ENCODE measurements around the gene SLC23A2. TPM values are rescaled to one million over a fixed set of nuclear protein-coding genes. Genes with fewer than 3 reads are reported as not detected.
A peak's percentile ranks its signal among the peaks of the same experiment; 100 is the strongest.

Gene SLC23A2
- polyA plus RNA-seq, 1 of the 3 experiments (the other 2 are of a cell fraction), result 14.0 TPM

GRCh38 chr20:4950437-4950836 is 50.9 kb downstream of the SLC23A2 start:
- H3K9ac ChIP-seq, result no peak overlapping the region
- H3K9me3 ChIP-seq, result no peaks in the 10 kb centered on the region

More at GRCh38 chr20:4950437-4950836, 50.9 kb downstream of the SLC23A2 start:
- CTCF ChIA-PET, result interaction anchor here (0.7 to 2.7 kb wide), 21 partner anchors 10 to 232 kb away, joined by 3 to 12 read pairs (median 3); no protein-coding TSS in a partner anchor
- Histone ChIP-seq H3F3A (replicated peaks; ENCODE audit: insufficient read depth) (peaks cover 8% of the 10 kb centered on the region), H3K36me3 (replicated peaks in 1 of 2; ENCODE audit: control insufficient read depth in 1 of 2, insufficient read depth in 2 of 2, low read length in 1 of 2) (peaks cover 0 to 7% of the 10 kb centered on the region in 2 experiments), H2AFZ (ENCODE audit: low read depth) (no peak overlapping the region), H3K4me2 (peak overlapping the region; percentile 21; the same call in 1 of the 2 replicates), H3K79me2 (ENCODE audit: insufficient read depth) (no peaks in the 10 kb centered on the region), H3K4me1 (ENCODE audit: control insufficient read depth in 1 of 2, insufficient read depth in 2 of 2, low read depth in 1 of 2, low read length in 1 of 2) (peaks cover 2 to 5% of the 10 kb centered on the region in 2 experiments; a peak in 1 of 4 replicates), H3K27me3 (ENCODE audit: insufficient read depth) (no peaks in the 10 kb centered on the region), H3K9me2 (no peaks in the 10 kb centered on the region), H4K20me1 (ENCODE audit: insufficient read depth) (no peaks in the 10 kb centered on the region), H3K27ac (ENCODE audit: low read depth in 2 of 2, low read length in 1 of 2) (peak overlapping the region in 1 of 2 experiments; percentile 62; a peak in 1 of 4 replicates), H3K4me3 (ENCODE audit: low read depth in 2 of 2, low read length in 1 of 2) (no peak overlapping the region)
- TF ChIP-seq IRF3 (IDR thresholded peaks at IDR 0.05; ENCODE audit: low read depth, low read length), result no peak
- no peak for TF ChIP-seq CHD2 (IDR thresholded peaks at IDR 0.05; ENCODE audit: low read length, partially characterized antibody)
- TF ChIP-seq POLR2AphosphoS5 (IDR thresholded peaks at IDR 0.05; ENCODE audit: low read depth, low read length), result no peak
- TF ChIP-seq RXRA (IDR thresholded peaks at IDR 0.05; ENCODE audit: borderline replicate concordance, low read depth), result no peak
- TF ChIP-seq YY1 (IDR thresholded peaks at IDR 0.05; ENCODE audit: low read depth), result no peak
- TF ChIP-seq FOSL2 (IDR thresholded peaks at IDR 0.05; ENCODE audit: borderline replicate concordance, low read depth), result no peak
- TF ChIP-seq MXI1 (IDR thresholded peaks at IDR 0.05; ENCODE audit: low read depth, low read length), result no peak
- TF ChIP-seq TAF1 (IDR thresholded peaks at IDR 0.05; ENCODE audit: borderline replicate concordance, low read depth, low read length), result no peak
- no peak for TF ChIP-seq SIN3A (IDR thresholded peaks at IDR 0.05; ENCODE audit: borderline replicate concordance, low read depth, low read length)
- no peak for TF ChIP-seq EP300 (IDR thresholded peaks at IDR 0.05; ENCODE audit: borderline replicate concordance in 1 of 2, low read depth in 1 of 2, low read length in 1 of 2)
- TF ChIP-seq TCF12 (IDR thresholded peaks at IDR 0.05), result no peak
- no peak for TF ChIP-seq MAX (IDR thresholded peaks at IDR 0.05; ENCODE audit: low read depth)
- no peak for TF ChIP-seq GABPA (IDR thresholded peaks at IDR 0.05; ENCODE audit: low read depth)
- TF ChIP-seq REST (IDR thresholded peaks at IDR 0.05; ENCODE audit: low read depth, low read length), result no peak
- TF ChIP-seq EZH2phosphoT487 (IDR thresholded peaks at IDR 0.05; ENCODE audit: borderline replicate concordance, low read depth), result no peak
- no peak for TF ChIP-seq PBX3 (IDR thresholded peaks at IDR 0.05)
- TF ChIP-seq NFIC (IDR thresholded peaks at IDR 0.05; ENCODE audit: borderline replicate concordance), result no peak
- POLR2A ChIA-PET, result no interaction called here
- 47% methylated on average over 3 of the region's 3 CpGs for WGBS (ENCODE audit: low lambda C conversion rate)
- no peak for DNase-seq
